NCI-H2196 (cell line): Measurements from ENCODE around the gene COL11A2.

Experiments used
- DNase-seq: peaks from one replicate; lab custom pipeline; 2025; ENCODE audit not compliant: unreplicated experiment; lab: John Stamatoyannopoulos, UW

Gene COL11A2

DNA sequence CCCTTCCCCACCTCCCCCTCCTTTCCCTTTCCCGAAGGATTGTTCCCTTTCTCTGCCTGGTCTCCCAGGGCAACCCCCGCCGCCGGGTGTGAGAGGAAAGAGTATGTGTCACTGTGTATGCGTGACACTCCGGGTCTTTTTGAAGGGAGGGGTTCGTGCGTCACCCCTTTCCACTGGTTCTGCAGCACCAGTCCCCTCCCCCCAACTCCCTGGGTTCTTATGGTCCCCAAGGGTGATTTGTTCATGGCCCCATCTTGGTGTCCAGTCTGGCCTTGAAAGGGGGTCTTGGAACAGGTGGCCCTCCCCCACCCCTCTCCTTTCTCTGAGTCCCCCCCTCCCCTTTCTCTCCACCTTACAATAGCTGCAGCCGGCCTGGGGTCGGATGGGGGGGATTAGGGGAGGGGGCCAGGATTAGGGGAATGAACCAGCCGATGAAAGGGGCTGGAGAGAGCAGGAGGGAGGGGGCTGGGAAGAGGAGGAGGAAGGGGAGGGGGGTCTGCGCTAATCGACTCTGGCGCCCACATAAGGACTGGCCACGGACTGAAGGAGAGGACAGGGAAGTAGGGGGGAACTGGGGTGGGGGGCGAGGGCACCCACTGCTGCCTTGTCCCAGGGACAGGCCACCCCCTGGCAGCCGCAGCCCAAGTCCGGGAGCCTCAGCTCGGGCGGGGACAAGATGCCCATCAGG is 14.7 kb upstream of the COL11A2 start:
- DNase-seq = no peak

DNA sequence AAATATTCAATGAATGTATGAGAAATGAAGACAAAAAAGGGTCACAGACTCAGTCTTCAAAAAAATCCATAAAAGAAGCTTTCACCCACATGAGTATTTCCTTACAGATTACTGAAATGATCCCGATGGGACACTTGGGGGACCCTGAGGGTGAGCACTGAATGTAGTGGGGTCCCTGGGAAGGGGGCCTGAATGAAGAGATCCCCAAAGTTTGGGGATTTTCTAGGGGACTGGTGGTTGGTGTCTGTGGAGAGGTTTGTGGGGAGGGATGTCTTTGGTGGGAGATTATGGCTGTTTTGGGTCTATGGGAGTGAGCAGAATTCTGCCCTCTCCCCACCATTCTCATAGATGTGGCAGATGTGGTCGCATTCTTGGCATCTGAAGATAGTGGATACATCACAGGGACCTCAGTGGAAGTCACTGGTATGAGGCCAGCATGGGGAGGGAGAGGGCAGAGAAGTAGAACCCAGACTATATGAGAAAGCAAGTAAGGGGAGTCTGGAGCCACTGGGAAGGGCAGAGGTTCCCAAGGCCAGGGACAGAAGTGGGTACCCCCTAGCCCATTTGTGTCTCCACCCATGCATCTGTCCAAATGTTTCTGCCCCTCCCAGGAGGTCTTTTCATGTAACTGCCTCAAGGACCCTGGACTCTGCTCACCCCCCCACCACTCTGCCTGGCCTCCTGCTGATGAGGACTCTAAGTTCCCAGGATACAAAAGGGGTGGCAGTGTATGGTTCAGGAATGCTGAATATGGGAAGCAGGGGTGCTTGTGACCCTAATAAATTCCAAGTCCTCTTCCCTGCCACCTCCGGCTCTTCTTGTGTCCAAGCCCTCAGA is 14.0 kb upstream of the COL11A2 start:
- no peak for DNase-seq

GRCh38 chr6:33205191-33206026 is 13.1 kb upstream of the COL11A2 start:
- DNase-seq = peak; percentile 37

GRCh38 chr6:33204415-33205190 is 12.3 kb upstream of the COL11A2 start, which contains the start of gene HSD17B8:
Gene HSD17B8 (plus strand): TSS chr6:33204655. CDS start chr6:33204669, 14 bp downstream.
- peak; percentile 99 for DNase-seq

DNA sequence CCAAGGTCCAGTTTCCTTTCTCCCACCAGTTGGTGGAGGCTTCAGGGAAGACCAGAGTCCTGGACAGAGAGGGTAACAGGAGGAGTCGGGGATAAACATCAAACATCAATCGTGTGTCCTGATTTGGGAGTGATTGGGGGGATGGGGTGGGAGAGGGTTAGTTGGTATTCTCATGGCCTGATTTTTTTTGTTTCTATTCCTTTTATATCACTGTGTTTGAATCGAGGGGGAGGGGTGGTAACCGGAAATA is 11.8 kb upstream of the COL11A2 start:
- no peak for DNase-seq

- no peak for DNase-seq
These were observed 11.3 kb upstream of the COL11A2 start for GRCh38 chr6:33203443-33204164.

DNA sequence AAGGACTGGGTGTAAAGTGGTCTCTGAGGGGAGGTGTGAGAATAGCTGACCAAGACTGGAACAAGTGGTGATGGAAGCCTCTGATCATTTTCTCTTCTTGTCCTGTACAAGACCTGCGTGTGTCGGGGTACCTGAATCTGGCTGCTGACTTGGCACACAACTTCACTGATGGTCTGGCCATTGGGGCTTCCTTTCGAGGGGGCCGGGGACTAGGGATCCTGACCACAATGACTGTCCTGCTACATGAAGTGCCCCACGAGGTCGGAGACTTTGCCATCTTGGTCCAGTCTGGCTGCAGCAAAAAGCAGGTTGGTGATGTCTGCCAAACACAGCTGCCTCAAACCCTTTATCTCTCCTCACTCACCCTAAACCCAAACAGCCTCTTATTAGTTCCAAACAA is 10.5 kb upstream of the COL11A2 start:
- DNase-seq = no peak

- no peak for DNase-seq
These were observed 9.7 kb upstream of the COL11A2 start for GRCh38 chr6:33201935-33202334.

DNA sequence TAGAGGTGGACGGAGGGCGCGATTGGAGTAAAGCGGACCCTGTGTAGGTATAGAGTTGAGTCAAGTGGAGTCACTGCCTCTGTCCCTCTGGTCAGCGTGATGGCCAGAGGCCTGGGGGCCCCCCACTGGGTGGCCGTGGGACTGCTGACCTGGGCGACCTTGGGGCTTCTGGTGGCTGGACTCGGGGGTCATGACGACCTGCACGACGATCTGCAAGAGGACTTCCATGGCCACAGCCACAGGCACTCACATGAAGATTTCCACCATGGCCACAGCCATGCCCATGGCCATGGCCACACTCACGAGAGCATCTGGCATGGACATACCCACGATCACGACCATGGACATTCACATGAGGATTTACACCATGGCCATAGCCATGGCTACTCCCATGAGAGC is 8.9 kb upstream of the COL11A2 start:
- no peak for DNase-seq

- peak; percentile 100 for DNase-seq
These were observed 8.2 kb upstream of the COL11A2 start, which contains the start of the genes RXRB and SLC39A7 for GRCh38 chr6:33200219-33201146. Gene RXRB (minus strand): TSS chr6:33200665. CDS start chr6:33200476, 189 bp downstream. Gene SLC39A7 (plus strand): TSS chr6:33200867. CDS start chr6:33201246, 379 bp downstream.

- DNase-seq = peak; percentile 92
These were observed 7.5 kb upstream of the COL11A2 start for GRCh38 chr6:33199687-33200218.

- DNase-seq = no peak
These were observed 6.7 kb upstream of the COL11A2 start for GRCh38 chr6:33198853-33199436.

DNA sequence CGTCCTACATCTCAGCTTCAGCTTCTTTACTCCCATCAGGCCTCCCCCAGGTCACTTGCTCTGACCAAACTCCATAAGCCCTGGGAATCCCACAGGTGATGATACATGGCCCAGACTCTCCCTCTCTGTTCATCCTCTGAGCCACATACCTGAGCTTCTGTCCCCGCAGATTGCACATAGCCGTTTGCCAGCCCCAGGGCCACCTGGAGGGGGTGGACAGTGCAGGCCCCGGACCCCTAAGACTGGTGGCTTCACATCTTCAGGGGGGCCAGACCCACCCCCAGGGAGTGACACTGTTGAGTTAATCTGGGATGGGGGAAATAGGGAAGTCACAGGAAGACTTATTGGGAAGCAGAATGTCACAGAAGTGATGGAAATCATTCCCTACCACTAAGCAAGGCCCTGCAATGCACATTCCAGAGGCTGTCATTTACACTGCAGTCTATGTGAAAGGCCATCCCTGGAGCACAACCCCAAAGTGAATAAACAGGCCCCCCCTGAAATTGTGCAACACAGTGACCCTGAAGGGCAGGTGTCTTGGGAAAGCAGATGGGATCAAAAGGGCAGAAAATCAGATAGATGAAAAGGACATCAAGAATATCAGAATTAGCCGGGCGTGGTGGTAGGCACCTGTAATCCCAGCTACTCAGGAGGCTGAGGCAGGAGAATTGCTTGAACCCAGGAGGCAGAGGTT is 6.0 kb upstream of the COL11A2 start:
- DNase-seq = no peak

DNA sequence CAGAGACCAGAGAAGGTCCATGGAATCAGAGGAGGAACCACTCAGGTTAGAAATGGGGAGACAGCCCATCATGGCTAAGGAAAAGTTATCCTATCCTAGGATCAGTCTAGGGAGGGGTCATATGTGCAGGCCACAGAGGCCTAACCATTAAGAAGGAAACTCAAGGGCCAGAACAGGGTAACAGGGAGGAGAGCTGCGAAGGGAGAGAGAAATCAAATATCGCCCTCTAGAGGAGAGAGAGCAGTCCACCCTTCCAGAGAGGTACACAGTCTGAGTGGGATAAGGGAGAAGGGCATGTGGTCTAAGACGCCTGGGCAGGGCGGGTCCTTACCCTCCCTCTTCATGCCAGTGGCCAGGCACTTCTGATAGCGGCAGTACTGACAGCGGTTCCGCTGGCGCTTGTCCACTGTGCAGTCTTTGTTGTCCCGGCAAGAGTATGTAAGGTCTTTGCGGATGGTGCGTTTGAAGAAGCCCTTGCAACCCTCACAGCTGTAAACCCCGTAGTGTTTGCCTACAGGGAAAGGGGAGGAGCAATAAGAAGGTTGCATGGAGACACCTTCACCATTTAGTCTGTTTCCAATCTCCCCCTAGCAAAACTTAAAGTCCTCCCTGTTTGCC is 5.3 kb upstream of the COL11A2 start:
- DNase-seq = peak; percentile 93

DNA sequence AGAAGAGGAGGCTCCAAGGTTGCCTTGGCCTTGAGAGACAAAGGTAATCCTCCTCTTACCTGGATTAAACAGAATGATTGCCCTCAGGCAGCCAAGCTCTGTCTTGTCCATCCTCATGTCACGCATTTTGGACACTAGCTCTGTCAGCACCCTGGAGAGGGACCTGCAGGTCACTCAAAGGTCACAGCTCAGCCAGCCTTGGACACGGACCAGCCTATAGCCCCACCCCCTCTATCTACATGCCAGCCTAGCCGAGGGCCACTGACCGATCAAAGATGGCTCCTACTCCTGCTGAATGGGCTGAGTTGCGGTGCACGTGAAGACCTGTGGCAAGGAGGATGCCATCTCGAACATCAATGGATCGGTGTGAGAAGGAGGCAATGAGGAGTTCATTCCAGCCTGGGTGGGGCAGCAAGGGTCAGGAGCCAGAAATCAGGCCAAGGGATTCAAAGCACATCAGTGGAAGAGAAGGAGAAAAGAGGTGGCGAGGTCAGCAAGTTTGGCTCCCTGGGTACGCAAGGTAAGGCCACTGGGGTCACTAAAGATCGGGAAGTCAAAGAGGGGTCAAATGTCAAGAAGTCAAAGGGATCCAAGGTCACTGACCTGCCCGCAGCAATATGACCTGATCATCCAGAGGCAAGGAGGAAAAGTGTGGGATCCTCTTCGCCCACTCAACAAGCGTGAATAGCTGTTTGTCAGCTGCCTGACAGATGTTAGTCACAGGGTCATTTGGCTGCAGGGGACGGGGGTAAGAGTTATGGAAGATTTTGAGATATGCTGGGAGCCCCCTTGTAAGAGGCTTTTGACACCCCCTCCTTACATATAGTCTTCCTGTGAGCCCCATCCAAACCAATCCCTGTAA is 3.3 kb upstream of the COL11A2 start:
- no peak for DNase-seq

- DNase-seq = no peak
These were observed 2.2 kb upstream of the COL11A2 start for GRCh38 chr6:33194431-33194979.
